ENCODE measurements around the gene MAML3.

Gene MAML3

GRCh38 chr4:139668036-139668435 lies 485.9 kb downstream of the MAML3 start:
- DNase-seq = no peak

Data from NCI-H1436 treated with DMSO at 0.1 percent for 48 hours (cell line).